ENCODE measurements around the gene TAS2R3. TPM values are rescaled to one million over a fixed set of nuclear protein-coding genes. Genes with fewer than 3 reads are reported as not detected.

The TAS2R3 gene, protein sequence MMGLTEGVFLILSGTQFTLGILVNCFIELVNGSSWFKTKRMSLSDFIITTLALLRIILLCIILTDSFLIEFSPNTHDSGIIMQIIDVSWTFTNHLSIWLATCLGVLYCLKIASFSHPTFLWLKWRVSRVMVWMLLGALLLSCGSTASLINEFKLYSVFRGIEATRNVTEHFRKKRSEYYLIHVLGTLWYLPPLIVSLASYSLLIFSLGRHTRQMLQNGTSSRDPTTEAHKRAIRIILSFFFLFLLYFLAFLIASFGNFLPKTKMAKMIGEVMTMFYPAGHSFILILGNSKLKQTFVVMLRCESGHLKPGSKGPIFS
- 0.14 TPM in 1 of 5 replicates, not detected in the others for total RNA-seq (2022; extraction: Qiagen RNA extraction; ENCODE audit: low read depth)

DNA sequence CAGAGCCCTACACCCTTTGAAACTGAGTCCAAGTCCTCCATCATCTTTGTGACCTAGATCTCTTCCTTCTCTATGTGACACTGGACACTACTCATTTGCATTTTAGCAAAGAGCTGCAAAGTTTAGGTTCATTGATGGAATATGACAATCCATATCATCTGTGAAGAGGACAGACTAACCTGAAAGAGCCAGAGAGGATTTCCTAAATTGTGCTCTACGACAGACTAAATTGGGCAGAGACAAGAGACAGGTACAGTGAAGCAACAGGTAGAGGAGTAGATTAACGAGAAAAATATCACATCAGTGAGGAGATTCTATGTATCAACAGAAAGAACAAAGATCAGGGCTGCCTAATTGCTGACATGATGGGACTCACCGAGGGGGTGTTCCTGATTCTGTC, at the start of gene TAS2R3:
TSS of gene TAS2R3 (plus strand) at position 301 of the 400 bp plus-strand sequence. CDS start at position 363, 62 bp downstream.

DNA sequence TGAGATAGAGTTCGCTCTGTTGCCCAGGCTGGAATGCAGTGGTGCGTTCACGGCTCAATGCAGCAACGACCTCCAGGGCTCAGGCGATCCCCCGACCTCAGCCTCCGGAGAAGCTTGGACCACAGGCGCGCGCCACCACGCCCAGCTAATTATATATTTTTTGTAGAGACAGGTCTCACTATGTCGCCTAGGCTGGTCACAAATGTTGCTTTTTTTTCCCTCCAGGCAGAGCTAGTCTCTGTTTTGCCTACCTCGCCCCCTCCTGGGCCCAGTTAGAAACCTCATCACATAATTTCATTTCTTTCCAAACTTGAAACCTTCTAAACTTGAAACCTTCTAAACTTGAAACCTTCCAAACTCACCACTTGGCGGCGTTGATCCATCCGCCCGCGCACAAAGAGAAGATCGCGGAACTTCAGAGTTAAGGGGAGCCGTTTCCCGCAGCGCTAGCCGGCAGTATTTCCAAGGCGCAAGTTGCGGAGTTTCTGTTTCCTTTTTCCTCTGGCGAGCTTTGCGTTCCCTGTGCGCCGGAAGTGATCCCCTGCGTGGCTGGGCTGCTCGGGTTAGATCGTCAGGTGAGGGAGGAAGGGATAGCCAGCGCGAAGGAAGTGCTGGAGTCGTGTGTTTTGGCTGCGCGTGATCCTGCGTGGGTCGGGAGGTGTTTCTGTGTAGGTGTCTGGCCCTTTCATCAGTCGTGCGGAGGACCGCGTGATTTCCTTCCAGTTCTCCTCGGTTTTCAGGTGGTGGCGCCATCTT, 25.9 kb upstream of the TAS2R3 start, which contains the start of gene SSBP1:
TSS of gene SSBP1 (plus strand) at position 523 of the 756 bp plus-strand sequence. CDS start 809 bp downstream, outside the sequence.

DNA sequence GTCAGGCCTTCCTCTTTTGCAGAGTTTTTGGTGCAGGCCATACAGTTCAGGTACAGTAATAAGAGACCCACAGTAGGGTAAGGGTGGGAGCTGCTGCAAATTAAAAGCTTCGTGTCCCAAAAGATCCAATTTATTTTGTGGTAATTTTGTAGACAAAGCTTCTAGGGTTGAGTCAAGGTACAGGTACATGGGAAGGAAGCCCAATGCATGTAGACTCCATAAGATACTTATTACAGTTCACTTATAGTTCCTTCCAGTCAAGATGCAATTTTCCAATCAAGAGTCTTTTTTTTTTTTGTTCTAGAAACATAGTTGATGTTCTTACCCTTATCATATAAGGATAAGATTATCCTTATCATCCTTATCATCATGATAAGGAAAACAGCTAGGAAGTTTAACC, 12.5 kb downstream of the TAS2R3 start, which contains the start of gene TAS2R4:
TSS of gene TAS2R4 (plus strand) at position 301 of the 400 bp plus-strand sequence. CDS start 1,815 bp downstream, outside the sequence.

DNA sequence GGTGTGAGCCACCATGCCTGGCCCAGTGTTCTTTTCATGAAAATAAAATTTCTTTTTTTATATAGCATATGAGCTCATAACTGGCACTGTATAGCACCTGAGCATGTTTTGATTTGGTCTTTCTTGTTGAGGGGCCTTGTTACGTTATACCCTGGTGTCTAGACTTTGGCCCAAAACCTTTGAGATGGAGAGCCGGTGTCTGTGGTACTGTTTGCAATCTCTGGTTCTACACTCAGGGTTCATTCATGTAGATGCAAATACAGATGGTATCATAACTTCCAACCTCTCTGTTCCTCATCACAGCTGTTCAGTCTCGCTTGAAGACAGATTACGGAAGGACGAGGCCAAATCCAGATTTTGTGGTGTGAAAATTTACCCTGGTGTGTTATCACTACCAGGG, 26.0 kb downstream of the TAS2R3 start, which contains the start of gene TAS2R5:
TSS of gene TAS2R5 (plus strand) at position 301 of the 400 bp plus-strand sequence. CDS start 145 bp downstream, outside the sequence.

Other genes with a start within 250 kb of the TAS2R3 start
- 27.8 to 35.9 TPM (median 31.3 TPM) in 5 replicates for gene AGK, start 212.7 kb upstream of the TAS2R3 start, total RNA-seq (2022; extraction: Qiagen RNA extraction; ENCODE audit: low read depth)
- gene DENND11, start 61.9 kb upstream of the TAS2R3 start, total RNA-seq (2022; extraction: Qiagen RNA extraction; ENCODE audit: low read depth), result 5.5 to 7.2 TPM (median 6.5 TPM) in 5 replicates
- not detected in 5 replicates for gene WEE2, start 55.7 kb upstream of the TAS2R3 start, total RNA-seq (2022; extraction: Qiagen RNA extraction; ENCODE audit: low read depth)
- 283 to 344 TPM (median 297 TPM) in 5 replicates for gene SSBP1, start 25.7 kb upstream of the TAS2R3 start, total RNA-seq (2022; extraction: Qiagen RNA extraction; ENCODE audit: low read depth)
- gene TAS2R4, start 12.6 kb downstream of the TAS2R3 start, total RNA-seq (2022; extraction: Qiagen RNA extraction; ENCODE audit: low read depth), result 0.12 to 0.17 TPM (median 0.13 TPM) in 4 of 5 replicates, not detected in the other
- gene TAS2R5, start 26.1 kb downstream of the TAS2R3 start, total RNA-seq (2022; extraction: Qiagen RNA extraction; ENCODE audit: low read depth), result 0.37 to 0.51 TPM (median 0.41 TPM) in 5 replicates
- not detected in 5 replicates for gene PRSS37, start 77.4 kb downstream of the TAS2R3 start, total RNA-seq (2022; extraction: Qiagen RNA extraction; ENCODE audit: low read depth)
- not detected in 5 replicates for gene OR9A4, start 152.3 kb downstream of the TAS2R3 start, total RNA-seq (2022; extraction: Qiagen RNA extraction; ENCODE audit: low read depth)
- gene CLEC5A, start 182.9 kb downstream of the TAS2R3 start, total RNA-seq (2022; extraction: Qiagen RNA extraction; ENCODE audit: low read depth), result not detected in 5 replicates
- gene TAS2R38, start 209.7 kb downstream of the TAS2R3 start, total RNA-seq (2022; extraction: Qiagen RNA extraction; ENCODE audit: low read depth), result not detected in 5 replicates
- gene MGAM, start 231.8 kb downstream of the TAS2R3 start, total RNA-seq (2022; extraction: Qiagen RNA extraction; ENCODE audit: low read depth), result 0.45 to 0.66 TPM (median 0.53 TPM) in 5 replicates

All from A549 treated with GW870086 at 1 μM for 4 hours (cell line).